HCT116 (cell line): ENCODE measurements around the gene XRCC3. TPM values are rescaled to one million over a fixed set of nuclear protein-coding genes. Genes with fewer than 3 reads are reported as not detected.

ENCODE experiments used
- ATAC-seq: fragments of 200-7000 bp; cut with Tn5 transposase; 2 replicates; pipeline ENCODE4 v1.9.1; 2020; ENCODE audit warnings: mild to moderate bottlenecking, moderate library complexity
- BruUV-seq: library from RNA; stranded (reverse); fragments of 400-500 nt; replicated peaks from 2 replicates; lab custom pipeline; 2021; lab: Mats Ljungman, UMichigan
- CTCF ChIA-PET: fragments of 300-600 bp; sonication (Branson Sonifier 250); formaldehyde crosslinking; loops from one replicate; lab custom pipeline; 2021; ENCODE audit warnings: antibody characterized with exemption; lab: Charles Lee
- POLR2A ChIA-PET: fragments of 300-600, 350-600 bp; sonication (Branson Sonifier 250); formaldehyde crosslinking; loops from one replicate; lab custom pipeline; 2021; ENCODE audit warnings: antibody characterized with exemption; lab: Charles Lee
- RAD21 ChIA-PET, 2 experiments: fragments of 300-600 bp; sonication (Branson Sonifier 250); formaldehyde crosslinking; loops; one replicate each; lab custom pipeline; 2023; ENCODE audit warnings: low total read pairs in 2 of 2; ENCODE audit not compliant: uncharacterized antibody in 2 of 2, unreplicated experiment in 2 of 2, low non-redundant PET in 1 of 2; lab: Charles Lee
- DNase-seq: peaks from one replicate; pipeline ENCODE4 v3.0.0-alpha.2; 2010; ENCODE audit warnings: low read depth, low spot score
- H2AFZ ChIP-seq: fragments of 200-600 bp; shearing (Covaris generic), sonication (generic); 2 replicates; pipeline ENCODE4 v1.6.1; 2017; ENCODE audit warnings: low read depth, mixed run types, mixed read lengths, antibody characterized with exemption, low read length; ENCODE audit not compliant: poor library complexity, severe bottlenecking
- H3K27ac ChIP-seq: 2 replicates; pipeline ENCODE4 v1.5.1; 2012; ENCODE audit warnings: low read depth, low read length
- H3K27me3 ChIP-seq: fragments of 200-600 bp; sonication (generic); 2 replicates; pipeline ENCODE4 v1.6.1; 2016; ENCODE audit warnings: mixed run types, low read length, mixed read lengths; ENCODE audit not compliant: insufficient read depth
- H3K36me3 ChIP-seq, 2 experiments: fragments of 200-500 bp in 1 of 2; fragments of 200-600 bp in 1 of 2; sonication (Bioruptor generic) in 1 of 2; sonication (generic) in 1 of 2; 2 replicates each; pipeline versions ENCODE4 v1.5.1 to v1.6.1; 2014 to 2016; ENCODE audit warnings: low read length in 2 of 2, inconsistent platforms in 1 of 2, mixed read lengths in 1 of 2, mixed run types in 1 of 2; ENCODE audit not compliant: insufficient read depth in 2 of 2, control insufficient read depth in 1 of 2
- H3K4me1 ChIP-seq, 2 experiments: fragments of 200-600 bp in 1 of 2; sonication (generic) in 1 of 2; 2 replicates each; pipeline versions ENCODE4 v1.5.1 to v1.6.1; 2012 to 2017; ENCODE audit warnings: low read length in 2 of 2, inconsistent platforms in 1 of 2, mild to moderate bottlenecking in 1 of 2, mixed read lengths in 1 of 2, mixed run types in 1 of 2, moderate library complexity in 1 of 2; ENCODE audit not compliant: insufficient read depth in 2 of 2, control insufficient read depth in 1 of 2
- H3K4me2 ChIP-seq: fragments of 200-600 bp; sonication (generic); 2 replicates; pipeline ENCODE4 v1.6.1; 2017; ENCODE audit warnings: mixed run types, low read length, mixed read lengths
- H3K4me3 ChIP-seq, 2 experiments: fragments of 200-600 bp in 1 of 2; sonication (generic) in 1 of 2; replicated peaks in 1 of 2; 2 replicates each; pipeline ENCODE4 v1.5.1; 2011 to 2016; ENCODE audit warnings: low read length in 2 of 2, control low read depth in 1 of 2, low read depth in 1 of 2, mild to moderate bottlenecking in 1 of 2, mixed read lengths in 1 of 2, mixed run types in 1 of 2
- H3K79me2 ChIP-seq: fragments of 200-600 bp; sonication (generic); 2 replicates; pipeline ENCODE4 v1.6.1; 2017; ENCODE audit warnings: mild to moderate bottlenecking, mixed run types, low read length, moderate library complexity, mixed read lengths; ENCODE audit not compliant: insufficient read depth
- H3K9ac ChIP-seq: fragments of 200-600 bp; sonication (generic); 2 replicates; pipeline ENCODE4 v1.6.1; 2016; ENCODE audit warnings: low read length, mixed read lengths
- H3K9me2 ChIP-seq: fragments of 200-600 bp; sonication (generic), shearing (Covaris generic); 2 replicates; pipeline ENCODE4 v1.6.1; 2017; ENCODE audit warnings: mixed run types, mild to moderate bottlenecking, moderate library complexity; ENCODE audit not compliant: insufficient read depth
- H3K9me3 ChIP-seq, 2 experiments: fragments of 200-500 bp in 1 of 2; fragments of 200-600 bp in 1 of 2; sonication (Bioruptor generic) in 1 of 2; sonication (generic) in 1 of 2; 2 replicates each; pipeline ENCODE4 v1.6.1; 2014 to 2017; ENCODE audit warnings: low read length in 2 of 2, mixed read lengths in 2 of 2, inconsistent platforms in 1 of 2, low read depth in 1 of 2, mild to moderate bottlenecking in 1 of 2, mixed run types in 1 of 2, moderate library complexity in 1 of 2; ENCODE audit not compliant: control insufficient read depth in 1 of 2, insufficient read depth in 1 of 2
- H4K20me1 ChIP-seq: fragments of 200-600 bp; sonication (generic), shearing (Covaris generic); 2 replicates; pipeline ENCODE4 v1.6.1; 2017; ENCODE audit warnings: mixed run types, mild to moderate bottlenecking, moderate library complexity; ENCODE audit not compliant: insufficient read depth
- CEBPB ChIP-seq: IDR thresholded peaks from 2 replicates; pipeline ENCODE4 v1.6.1; 2012; ENCODE audit warnings: low read depth
- EGR1 ChIP-seq: IDR thresholded peaks from 2 replicates; pipeline ENCODE4 v1.6.1; 2012; ENCODE audit warnings: low read depth
- EZH2 ChIP-seq: fragments of 200-600 bp; sonication (generic); IDR thresholded peaks from 2 replicates; pipeline ENCODE4 v1.6.1; 2017; ENCODE audit warnings: antibody characterized with exemption, mixed run types
- EZH2phosphoT487 ChIP-seq: fragments of 200-600 bp; IDR thresholded peaks from 2 replicates; pipeline ENCODE4 v1.6.1; 2018; ENCODE audit warnings: antibody characterized with exemption, borderline replicate concordance
- FOSL1 ChIP-seq: IDR thresholded peaks from 2 replicates; pipeline ENCODE4 v1.6.1; 2012; ENCODE audit warnings: low read depth
- JUND ChIP-seq: IDR thresholded peaks from 2 replicates; pipeline ENCODE4 v1.6.1; 2012
- MAX ChIP-seq: IDR thresholded peaks from 2 replicates; pipeline ENCODE4 v1.6.1; 2012
- POLR2A ChIP-seq: IDR thresholded peaks from 2 replicates; pipeline ENCODE4 v1.7.0; 2011; ENCODE audit warnings: borderline replicate concordance; ENCODE audit not compliant: insufficient read depth, insufficient read length; ENCODE audit errors: extremely low read depth
- RAD21 ChIP-seq: IDR thresholded peaks from 2 replicates; pipeline ENCODE4 v1.6.1; 2012; ENCODE audit warnings: low read depth, mild to moderate bottlenecking
- SP1 ChIP-seq: IDR thresholded peaks from 2 replicates; pipeline ENCODE4 v1.6.1; 2012; ENCODE audit warnings: low read depth
- SRF ChIP-seq: IDR thresholded peaks from 2 replicates; pipeline ENCODE4 v1.6.1; 2012; ENCODE audit warnings: low read depth
- YY1 ChIP-seq: IDR thresholded peaks from 2 replicates; pipeline ENCODE4 v1.6.1; 2011; ENCODE audit warnings: low read length, low read depth, moderate library complexity, mild to moderate bottlenecking; ENCODE audit not compliant: insufficient replicate concordance; ENCODE audit errors: extremely low read depth
- ZFX ChIP-seq: fragments of 450-650 bp; IDR thresholded peaks from 2 replicates; pipeline ENCODE4 v1.6.1; 2017
- intact Hi-C: fragments of 100-400 bp; cut with micrococcal nuclease; formaldehyde crosslinking; loops from 2 replicates; pipeline ENCODE4 v1.10.0; 2022
- total RNA-seq: library from RNA; stranded (reverse); gene quantifications from one replicate; pipeline ENCODE4 v1.2.1, GENCODE V29; 2021; ENCODE audit not compliant: unreplicated experiment
- TF ChIP-seq, protein P1 (sequence below): IDR thresholded peaks from 2 replicates; pipeline ENCODE4 v1.6.1; 2012
- TF ChIP-seq, protein P2 (sequence below): IDR thresholded peaks from 2 replicates; pipeline ENCODE4 v1.6.1; 2011; ENCODE audit warnings: mild to moderate bottlenecking, low read length, moderate library complexity; ENCODE audit not compliant: insufficient replicate concordance; ENCODE audit errors: extremely low read depth

Gene XRCC3
- total RNA-seq, 1 experiment from 2014 or later, result 48.7 TPM

DNA sequence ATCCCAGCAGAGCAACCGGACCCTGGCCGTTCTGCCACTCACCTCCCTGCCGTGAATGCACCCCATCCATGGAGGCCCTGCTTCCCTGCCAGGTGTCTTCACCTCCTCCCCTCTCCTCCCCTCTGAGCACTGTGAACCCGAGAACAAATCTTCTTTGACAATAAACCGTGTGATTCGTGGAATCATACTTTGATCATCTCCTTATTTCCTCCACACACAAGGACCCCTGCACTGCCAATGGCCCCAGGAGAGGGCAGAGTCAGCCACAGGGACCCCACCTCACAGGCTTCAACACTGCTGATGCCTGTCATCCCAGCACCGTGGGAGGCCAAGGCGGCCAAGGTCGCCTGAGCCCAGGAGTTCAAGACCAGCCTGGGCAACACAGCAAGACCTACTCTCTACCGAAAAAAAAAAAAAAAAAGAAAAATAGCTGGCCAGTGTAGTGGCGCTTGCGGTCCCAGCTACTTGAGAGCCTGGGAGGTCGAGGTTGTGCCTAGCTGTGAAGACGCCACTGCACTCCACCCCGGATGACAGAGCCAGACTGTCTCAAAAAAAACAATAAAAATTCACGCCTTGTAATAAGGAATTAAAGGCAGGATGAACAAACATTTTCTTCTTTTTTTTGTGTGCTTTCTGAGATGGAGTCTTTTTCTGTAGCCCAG lies 1.1 kb downstream of the XRCC3 start:
- H3K79me2 ChIP-seq, result peaks cover 76% of the 10 kb centered on the region
- H4K20me1 ChIP-seq, result peaks cover 5% of the 10 kb centered on the region; the same call in 1 of the 2 replicates
- no peaks in the 10 kb centered on the region for H3K9me2 ChIP-seq
- H3K4me1 ChIP-seq, result peaks cover 13 to 24% of the 10 kb centered on the region in 2 experiments
- BruUV-seq, result TSS peak; percentile 85
- intact Hi-C loops, result no loop called here
- DNase-seq (no peak), ATAC-seq (no peak)
- no peaks in the 10 kb centered on the region for H3K27me3 ChIP-seq
- H3K9me3 ChIP-seq, result no peaks in the 10 kb centered on the region
- peaks cover 0 to 11% of the 10 kb centered on the region in 2 experiments; a peak in 2 of 4 replicates for H3K36me3 ChIP-seq
- H3K27ac ChIP-seq, result peak overlapping the region; percentile 77; the same call in 1 of the 2 replicates
- ChIA-PET RAD21 (no interaction called here), CTCF (no interaction called here), POLR2A (no interaction called here)
- peak overlapping the region; percentile 98 for H3K9ac ChIP-seq
- H3K4me3 ChIP-seq, result peak overlapping the region; percentile 58 to 81
- TF ChIP-seq YY1 (no peak), EZH2 (no peak), FOSL1 (no peak), SP1 (no peak)
- H3K4me2 ChIP-seq, result peak overlapping the region; percentile 84
- H2AFZ ChIP-seq, result no peak overlapping the region

DNA sequence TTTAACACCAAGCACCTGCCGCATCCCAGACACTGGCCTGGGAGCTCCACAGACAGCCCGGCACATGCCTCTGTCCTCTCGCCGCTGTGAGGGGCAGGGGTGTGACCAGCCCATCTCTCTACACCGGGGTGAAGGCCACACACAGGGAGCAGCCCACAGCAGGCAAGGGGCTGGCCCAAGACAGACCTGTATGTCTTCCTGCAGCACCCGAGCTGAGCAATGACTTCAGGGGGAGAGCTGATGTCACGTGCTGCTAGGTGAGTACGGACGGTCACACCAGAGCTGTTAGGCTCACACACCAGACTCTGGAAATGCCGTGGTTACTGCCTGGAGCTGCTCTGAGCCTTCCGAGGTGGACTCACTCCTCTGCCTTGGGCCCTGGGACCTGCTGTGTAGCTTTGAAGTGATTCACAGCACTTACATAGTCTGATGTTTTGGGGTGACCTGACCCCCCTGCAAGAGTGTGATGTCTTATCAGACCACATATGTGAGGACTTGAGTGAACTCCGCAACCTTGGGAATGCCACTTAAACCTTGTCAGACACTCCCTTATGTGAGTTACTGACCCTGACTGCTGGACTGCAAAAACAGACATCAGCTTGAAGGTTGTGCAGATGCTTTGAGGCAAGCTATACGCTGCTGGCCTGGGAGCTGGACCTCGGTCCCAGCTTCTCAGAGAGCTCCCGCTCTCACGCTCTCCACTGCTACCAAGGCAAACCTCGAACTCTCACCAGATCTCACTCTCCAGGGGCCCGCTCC lies 1.8 kb downstream of the XRCC3 start:
- peak overlapping the region; percentile 84 for H3K4me2 ChIP-seq
- ATAC-seq, result no peak
- POLR2A ChIA-PET, result no interaction called here

More for the DNA sequence above, 1.8 kb downstream of the XRCC3 start:
- no peak overlapping the region for H2AFZ ChIP-seq
- H3K9me2 ChIP-seq, result no peaks in the 10 kb centered on the region
- no peak for TF ChIP-seq EZH2phosphoT487
- TF ChIP-seq MAX, result no peak
- no peak for TF ChIP-seq POLR2A
- TF ChIP-seq, protein P1, sequence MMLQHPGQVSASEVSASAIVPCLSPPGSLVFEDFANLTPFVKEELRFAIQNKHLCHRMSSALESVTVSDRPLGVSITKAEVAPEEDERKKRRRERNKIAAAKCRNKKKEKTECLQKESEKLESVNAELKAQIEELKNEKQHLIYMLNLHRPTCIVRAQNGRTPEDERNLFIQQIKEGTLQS, result no peak
- TF ChIP-seq JUND, result no peak
- TF ChIP-seq, protein P2, sequence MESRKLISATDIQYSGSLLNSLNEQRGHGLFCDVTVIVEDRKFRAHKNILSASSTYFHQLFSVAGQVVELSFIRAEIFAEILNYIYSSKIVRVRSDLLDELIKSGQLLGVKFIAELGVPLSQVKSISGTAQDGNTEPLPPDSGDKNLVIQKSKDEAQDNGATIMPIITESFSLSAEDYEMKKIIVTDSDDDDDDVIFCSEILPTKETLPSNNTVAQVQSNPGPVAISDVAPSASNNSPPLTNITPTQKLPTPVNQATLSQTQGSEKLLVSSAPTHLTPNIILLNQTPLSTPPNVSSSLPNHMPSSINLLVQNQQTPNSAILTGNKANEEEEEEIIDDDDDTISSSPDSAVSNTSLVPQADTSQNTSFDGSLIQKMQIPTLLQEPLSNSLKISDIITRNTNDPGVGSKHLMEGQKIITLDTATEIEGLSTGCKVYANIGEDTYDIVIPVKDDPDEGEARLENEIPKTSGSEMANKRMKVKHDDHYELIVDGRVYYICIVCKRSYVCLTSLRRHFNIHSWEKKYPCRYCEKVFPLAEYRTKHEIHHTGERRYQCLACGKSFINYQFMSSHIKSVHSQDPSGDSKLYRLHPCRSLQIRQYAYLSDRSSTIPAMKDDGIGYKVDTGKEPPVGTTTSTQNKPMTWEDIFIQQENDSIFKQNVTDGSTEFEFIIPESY, result no peak
- no peak for TF ChIP-seq RAD21
- no peak for TF ChIP-seq SRF
- no peak for TF ChIP-seq ZFX
- no peak for TF ChIP-seq FOSL1
- TF ChIP-seq EGR1, result no peak
- no peak for TF ChIP-seq CEBPB
- ChIA-PET CTCF (no interaction called here), RAD21 (no interaction called here)
- H3K27ac ChIP-seq, result no peak overlapping the region
- H3K36me3 ChIP-seq, result peaks cover 2 to 15% of the 10 kb centered on the region in 2 experiments; a peak in 3 of 4 replicates
- H3K4me3 ChIP-seq, result peak overlapping the region; percentile 58 to 81; a peak in 2 of 4 replicates
- intact Hi-C loops, result no loop called here
- peaks cover 72% of the 10 kb centered on the region for H3K79me2 ChIP-seq
- peak overlapping the region; percentile 98; the same call in 1 of the 2 replicates for H3K9ac ChIP-seq
- H3K4me1 ChIP-seq, result peaks cover 13 to 24% of the 10 kb centered on the region in 2 experiments
- no peaks in the 10 kb centered on the region for H3K9me3 ChIP-seq
- no peak for DNase-seq
- no peaks in the 10 kb centered on the region for H3K27me3 ChIP-seq
- no TSS peak for BruUV-seq
- peaks cover 8% of the 10 kb centered on the region; the same call in 1 of the 2 replicates for H4K20me1 ChIP-seq
